Measurements from ENCODE around the gene LSP1. TPM values are rescaled to one million over a fixed set of nuclear protein-coding genes. Genes with fewer than 3 reads are reported as not detected.

The LSP1 gene
- polyA plus RNA-seq, 1 donor from 2014 or later: not detected

GRCh38 chr11:1817000-1817399 is 35.9 kb upstream of the LSP1 start:
- TF ChIP-seq SMC3 (conservative IDR thresholded peaks at IDR 0.05; ENCODE audit: poor library complexity): no peak
- TF ChIP-seq EP300 (conservative IDR thresholded peaks at IDR 0.05; ENCODE audit: poor library complexity, severe bottlenecking): no peak
- no peak for TF ChIP-seq EZH2 (IDR thresholded peaks at IDR 0.05; ENCODE audit: borderline replicate concordance, insufficient read depth, low read length, poor library complexity, severe bottlenecking)
- no peak for TF ChIP-seq RAD21 (conservative IDR thresholded peaks at IDR 0.05)
- TF ChIP-seq TAF1 (IDR thresholded peaks at IDR 0.05; ENCODE audit: low read depth): no peak
- no peak for TF ChIP-seq MXI1 (conservative IDR thresholded peaks at IDR 0.05; ENCODE audit: poor library complexity, severe bottlenecking)
- no peak for TF ChIP-seq POLR2AphosphoS5 (IDR thresholded peaks at IDR 0.05)
- no peak for TF ChIP-seq REST (IDR thresholded peaks at IDR 0.05; ENCODE audit: borderline replicate concordance)
- TF ChIP-seq CTCF (IDR thresholded peaks at IDR 0.05; ENCODE audit: poor library complexity, severe bottlenecking): no peak
- Histone ChIP-seq H3K9me3 (ENCODE audit: low read length) (peaks cover 3% of the 10 kb centered on the region), H3F3A (ENCODE audit: insufficient read depth, low read length, poor library complexity, severe bottlenecking) (no peaks in the 10 kb centered on the region), H3K9ac (ENCODE audit: low read length) (no peak overlapping the region), H3K79me2 (replicated peaks; ENCODE audit: insufficient read depth, low read length) (no peaks in the 10 kb centered on the region), H3K27ac (ENCODE audit: low read length) (no peak overlapping the region), H3K27me3 (ENCODE audit: insufficient read depth, low read depth, low read length) (no peaks in the 10 kb centered on the region), H3K36me3 (ENCODE audit: insufficient read depth, low read length) (no peaks in the 10 kb centered on the region), H4K20me1 (ENCODE audit: insufficient read depth) (no peaks in the 10 kb centered on the region), H3K9me2 (ENCODE audit: insufficient read depth, low read length) (no peaks in the 10 kb centered on the region), H3K4me2 (ENCODE audit: low read length) (no peak overlapping the region), H2AFZ (ENCODE audit: low read depth, low read length) (no peak overlapping the region), H3K4me3 (ENCODE audit: low read length) (no peak overlapping the region)

GRCh38 chr11:1817511-1817910 is 35.4 kb upstream of the LSP1 start:
- H3K79me2 ChIP-seq (replicated peaks; ENCODE audit: insufficient read depth, low read length): no peaks in the 10 kb centered on the region
- no peaks in the 10 kb centered on the region for H3K27me3 ChIP-seq (ENCODE audit: insufficient read depth, low read depth, low read length)
- H3K4me2 ChIP-seq (ENCODE audit: low read length): no peak overlapping the region
- no peaks in the 10 kb centered on the region for H3K9me2 ChIP-seq (ENCODE audit: insufficient read depth, low read length)
- no peaks in the 10 kb centered on the region for H3F3A ChIP-seq (ENCODE audit: insufficient read depth, low read length, poor library complexity, severe bottlenecking)
- no peak for TF ChIP-seq POLR2AphosphoS5 (IDR thresholded peaks at IDR 0.05)
- TF ChIP-seq EP300 (conservative IDR thresholded peaks at IDR 0.05; ENCODE audit: poor library complexity, severe bottlenecking): no peak
- TF ChIP-seq REST (IDR thresholded peaks at IDR 0.05; ENCODE audit: borderline replicate concordance): no peak
- TF ChIP-seq TAF1 (IDR thresholded peaks at IDR 0.05; ENCODE audit: low read depth): no peak
- no peak overlapping the region for H3K27ac ChIP-seq (ENCODE audit: low read length)
- no peaks in the 10 kb centered on the region for H3K36me3 ChIP-seq (ENCODE audit: insufficient read depth, low read length)
- no peak overlapping the region for H3K9ac ChIP-seq (ENCODE audit: low read length)
- H4K20me1 ChIP-seq (ENCODE audit: insufficient read depth): no peaks in the 10 kb centered on the region
- H3K4me3 ChIP-seq (ENCODE audit: low read length): no peak overlapping the region
- no peaks in the 10 kb centered on the region for H3K9me3 ChIP-seq (ENCODE audit: low read length)
- H2AFZ ChIP-seq (ENCODE audit: low read depth, low read length): no peak overlapping the region

All from neural cell (in vitro differentiated cells).